Gastrocnemius medialis (tissue), 4 donors: Measurements from ENCODE around the gene BCL2L12. TPM values are rescaled to one million over a fixed set of nuclear protein-coding genes. Genes with fewer than 3 reads are reported as not detected.

Experiments used
- ATAC-seq, 2 donors: fragments of 150-250 bp; one replicate each; pipeline ENCODE4 v1.9.1; 2016
- DNase-seq, 2 donors: peaks; one replicate each; pipeline ENCODE4 v3.0.0-alpha.2; 2019
- H3K27ac ChIP-seq, 4 donors: fragments of 200-600 bp; sonication (generic); 1 replicate in 1 of 4; 2 replicates in 3 of 4; pipeline ENCODE4 v1.5.1; 2016 to 2018; ENCODE audit warnings: mild to moderate bottlenecking in 2 of 4, moderate library complexity in 1 of 4
- H3K27me3 ChIP-seq, 3 donors: fragments of 200-600 bp; sonication (generic) in 2 of 3; 1 replicate in 1 of 3; 2 replicates in 2 of 3; pipeline versions ENCODE4 v1.5.1 to v1.6.0; 2016 to 2019; ENCODE audit warnings: mild to moderate bottlenecking in 1 of 3, moderate library complexity in 1 of 3
- H3K36me3 ChIP-seq, 2 donors: fragments of 200-600 bp; sonication (generic) in 1 of 2; one replicate each; pipeline ENCODE4 v1.5.1; 2017 to 2018
- H3K4me1 ChIP-seq, 2 donors: fragments of 200-600 bp; sonication (generic) in 1 of 2; one replicate each; pipeline ENCODE4 v1.5.1; 2016 to 2017; ENCODE audit warnings: mild to moderate bottlenecking in 2 of 2
- H3K4me3 ChIP-seq, 4 donors: fragments of 200-600 bp; sonication (generic) in 3 of 4; 1 replicate in 1 of 4; 2 replicates in 3 of 4; pipeline ENCODE4 v1.5.1; 2016 to 2019; ENCODE audit warnings: mild to moderate bottlenecking in 2 of 4
- H3K9me3 ChIP-seq, 3 donors: fragments of 200-600 bp; sonication (generic) in 2 of 3; 1 replicate in 1 of 3; 2 replicates in 2 of 3; pipeline ENCODE4 v1.5.1; 2016 to 2019
- POLR2A ChIP-seq, 2 donors: fragments of 450-650 bp; IDR thresholded peaks; one replicate each; pipeline ENCODE4 v1.6.1; 2017; ENCODE audit warnings: antibody characterized with exemption in 2 of 2, mild to moderate bottlenecking in 2 of 2, moderate library complexity in 2 of 2
- in situ Hi-C, 4 donors: fragments of 200-750 bp; cut with MboI; loops; one replicate each; pipeline versions ENCODE4 v1.15.0 to v1.8.0; 2017; ENCODE audit warnings: low sequenced_read_pairs in 4 of 4
- intact Hi-C: fragments of 100-400 bp; cut with DNase I; formaldehyde crosslinking; loops from one replicate; pipeline ENCODE4 v1.15.1; 2023; ENCODE audit warnings: low total_unique reads
- total RNA-seq, 4 donors: library from RNA; depleted of rRNA; stranded (reverse); fragments of >200 nt; gene quantifications; one replicate each; pipeline versions ENCODE4 v1.1.0 to v1.2.3, GENCODE V29; 2016
- TF ChIP-seq, protein P1 (sequence below), 5 experiments: fragments of 450-650 bp in 3 of 5; fragments of 200-600 bp in 2 of 5; sonication (generic) in 2 of 5; IDR thresholded peaks in 4 of 5; conservative IDR thresholded peaks in 1 of 5; 1 replicate in 4 of 5; 2 replicates in 1 of 5; pipeline ENCODE4 v1.5.1; 2016 to 2019; ENCODE audit warnings: antibody characterized with exemption in 5 of 5, mild to moderate bottlenecking in 3 of 5, moderate library complexity in 3 of 5

The BCL2L12 gene
- total RNA-seq, 4 donors from 2014 or later: 10.7 to 12.9 (median 11.8) TPM

DNA sequence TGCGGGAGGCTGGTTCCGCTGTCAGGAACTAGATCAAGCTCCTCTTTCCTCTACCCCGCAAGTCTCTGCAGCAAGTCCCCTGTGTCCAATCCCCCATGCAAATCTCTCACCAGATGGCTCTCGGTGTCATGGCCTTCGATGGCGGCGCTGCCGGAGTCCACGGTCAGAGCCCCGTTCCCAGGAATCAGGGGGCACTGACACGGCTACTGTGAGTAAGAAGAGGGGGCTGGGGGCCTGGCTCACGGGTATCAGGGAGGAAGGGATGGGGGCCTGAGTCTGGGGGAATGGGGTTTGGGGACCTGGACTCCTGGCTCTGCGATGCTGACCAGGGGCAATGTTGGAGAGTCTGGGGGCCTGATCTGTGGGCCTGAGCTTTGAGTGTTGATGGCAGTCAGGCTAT is 19.7 kb upstream of the BCL2L12 start:
- peaks cover 0 to 49% of the 10 kb centered on the region in 2 donors for H3K36me3 ChIP-seq
- TF ChIP-seq, protein P1, sequence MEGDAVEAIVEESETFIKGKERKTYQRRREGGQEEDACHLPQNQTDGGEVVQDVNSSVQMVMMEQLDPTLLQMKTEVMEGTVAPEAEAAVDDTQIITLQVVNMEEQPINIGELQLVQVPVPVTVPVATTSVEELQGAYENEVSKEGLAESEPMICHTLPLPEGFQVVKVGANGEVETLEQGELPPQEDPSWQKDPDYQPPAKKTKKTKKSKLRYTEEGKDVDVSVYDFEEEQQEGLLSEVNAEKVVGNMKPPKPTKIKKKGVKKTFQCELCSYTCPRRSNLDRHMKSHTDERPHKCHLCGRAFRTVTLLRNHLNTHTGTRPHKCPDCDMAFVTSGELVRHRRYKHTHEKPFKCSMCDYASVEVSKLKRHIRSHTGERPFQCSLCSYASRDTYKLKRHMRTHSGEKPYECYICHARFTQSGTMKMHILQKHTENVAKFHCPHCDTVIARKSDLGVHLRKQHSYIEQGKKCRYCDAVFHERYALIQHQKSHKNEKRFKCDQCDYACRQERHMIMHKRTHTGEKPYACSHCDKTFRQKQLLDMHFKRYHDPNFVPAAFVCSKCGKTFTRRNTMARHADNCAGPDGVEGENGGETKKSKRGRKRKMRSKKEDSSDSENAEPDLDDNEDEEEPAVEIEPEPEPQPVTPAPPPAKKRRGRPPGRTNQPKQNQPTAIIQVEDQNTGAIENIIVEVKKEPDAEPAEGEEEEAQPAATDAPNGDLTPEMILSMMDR (IDR thresholded peaks at IDR 0.05 in 4 of 5, conservative IDR thresholded peaks at IDR 0.05 in 1 of 5): no peak
- TF ChIP-seq POLR2A (IDR thresholded peaks at IDR 0.05): no peak
- ATAC-seq: no peak
- H3K4me1 ChIP-seq: peaks cover 23% of the 10 kb centered on the region in 2 donors
- no peak overlapping the region for H3K27ac ChIP-seq
- in situ Hi-C loops: no loop called here
- intact Hi-C loops: no loop called here
- DNase-seq: no peak
- H3K27me3 ChIP-seq: no peaks in the 10 kb centered on the region
- no peaks in the 10 kb centered on the region for H3K9me3 ChIP-seq
- H3K4me3 ChIP-seq: no peak overlapping the region

DNA sequence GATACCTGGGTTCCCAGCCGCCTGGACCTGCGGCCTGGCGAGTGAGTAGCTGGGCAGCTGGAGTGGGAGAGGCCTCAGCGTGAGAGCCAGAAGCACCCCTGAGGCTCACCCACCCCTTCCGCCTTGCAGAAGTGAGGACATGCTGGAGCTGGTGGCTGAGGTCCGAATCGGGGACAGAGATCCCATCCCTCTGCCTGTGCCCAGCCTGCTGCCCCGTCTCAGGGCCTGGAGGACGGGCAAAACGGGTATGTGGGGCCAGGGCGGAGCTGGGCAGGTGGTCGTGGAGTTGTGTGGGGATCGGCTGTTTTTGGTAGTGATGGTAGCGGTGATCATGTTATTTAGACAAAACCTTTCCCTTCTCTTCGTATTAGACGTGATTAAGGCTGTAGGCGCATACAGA is 19.1 kb upstream of the BCL2L12 start:
- in situ Hi-C loops: no loop called here
- Histone ChIP-seq H3K27ac (no peak overlapping the region), H3K36me3 (peaks cover 0 to 52% of the 10 kb centered on the region in 2 donors), H3K4me1 (peaks cover 20 to 23% of the 10 kb centered on the region in 2 donors), H3K4me3 (no peak overlapping the region), H3K27me3 (no peaks in the 10 kb centered on the region), H3K9me3 (no peaks in the 10 kb centered on the region)
- no peak for ATAC-seq
- intact Hi-C loops: no loop called here
- DNase-seq: no peak
- TF ChIP-seq, protein P1 (IDR thresholded peaks at IDR 0.05 in 4 of 5, conservative IDR thresholded peaks at IDR 0.05 in 1 of 5): no peak
- no peak for TF ChIP-seq POLR2A (IDR thresholded peaks at IDR 0.05)

DNA sequence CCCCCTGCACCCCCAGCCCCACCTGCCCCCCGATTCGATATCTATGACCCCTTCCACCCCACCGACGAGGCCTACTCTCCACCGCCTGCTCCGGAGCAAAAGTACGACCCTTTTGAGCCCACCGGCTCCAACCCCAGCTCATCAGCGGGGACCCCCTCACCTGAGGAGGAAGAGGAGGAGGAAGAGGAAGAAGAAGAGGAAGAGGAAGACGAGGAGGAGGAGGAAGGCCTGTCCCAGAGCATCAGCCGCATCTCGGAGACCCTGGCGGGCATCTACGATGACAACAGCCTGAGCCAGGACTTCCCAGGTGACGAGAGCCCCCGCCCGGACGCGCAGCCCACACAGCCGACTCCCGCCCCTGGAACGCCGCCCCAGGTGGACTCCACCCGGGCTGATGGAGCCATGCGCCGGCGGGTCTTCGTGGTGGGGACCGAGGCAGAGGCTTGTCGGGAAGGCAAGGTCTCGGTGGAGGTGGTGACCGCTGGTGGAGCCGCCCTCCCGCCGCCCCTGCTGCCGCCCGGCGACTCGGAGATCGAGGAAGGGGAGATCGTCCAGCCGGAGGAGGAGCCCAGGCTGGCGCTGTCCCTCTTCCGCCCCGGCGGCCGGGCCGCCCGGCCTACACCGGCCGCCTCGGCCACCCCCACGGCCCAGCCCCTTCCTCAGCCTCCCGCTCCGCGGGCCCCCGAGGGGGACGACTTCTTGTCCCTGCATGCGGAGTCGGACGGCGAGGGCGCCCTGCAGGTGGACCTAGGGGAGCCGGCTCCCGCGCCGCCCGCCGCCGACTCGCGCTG is 14.5 kb upstream of the BCL2L12 start:
- intact Hi-C loops (no loop called here), in situ Hi-C loops (no loop called here)
- Histone ChIP-seq H3K9me3 (no peaks in the 10 kb centered on the region), H3K4me3 (no peak overlapping the region), H3K36me3 (peaks cover 0 to 84% of the 10 kb centered on the region in 2 donors), H3K4me1 (no peaks in the 10 kb centered on the region), H3K27ac (no peak overlapping the region), H3K27me3 (no peaks in the 10 kb centered on the region)
- DNase-seq (no peak), ATAC-seq (no peak)
- TF ChIP-seq, protein P1 (IDR thresholded peaks at IDR 0.05 in 4 of 5, conservative IDR thresholded peaks at IDR 0.05 in 1 of 5): no peak
- no peak for TF ChIP-seq POLR2A (IDR thresholded peaks at IDR 0.05)

DNA sequence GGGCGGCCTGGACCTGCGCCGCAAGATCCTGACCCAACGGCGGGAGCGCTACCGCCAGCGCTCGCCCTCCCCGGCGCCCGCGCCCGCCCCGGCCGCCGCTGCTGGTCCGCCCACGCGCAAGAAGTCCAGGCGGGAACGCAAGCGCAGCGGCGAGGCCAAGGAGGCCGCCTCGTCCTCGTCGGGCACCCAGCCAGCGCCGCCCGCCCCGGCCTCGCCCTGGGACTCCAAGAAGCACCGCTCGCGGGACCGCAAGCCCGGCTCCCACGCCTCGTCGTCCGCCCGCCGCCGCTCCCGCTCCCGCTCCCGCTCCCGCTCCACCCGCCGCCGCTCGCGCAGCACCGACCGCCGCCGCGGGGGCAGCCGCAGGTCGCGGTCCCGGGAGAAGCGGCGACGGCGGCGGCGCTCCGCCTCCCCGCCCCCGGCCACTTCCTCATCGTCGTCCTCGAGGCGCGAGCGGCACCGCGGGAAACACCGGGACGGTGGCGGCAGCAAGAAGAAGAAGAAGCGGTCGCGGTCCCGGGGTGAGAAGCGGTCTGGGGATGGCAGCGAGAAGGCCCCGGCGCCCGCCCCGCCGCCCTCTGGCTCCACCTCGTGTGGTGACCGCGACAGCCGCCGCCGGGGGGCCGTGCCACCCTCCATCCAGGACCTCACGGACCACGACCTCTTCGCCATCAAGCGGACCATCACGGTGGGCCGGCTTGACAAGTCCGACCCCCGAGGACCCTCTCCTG is 13.7 kb upstream of the BCL2L12 start:
- Histone ChIP-seq H3K4me1 (no peaks in the 10 kb centered on the region), H3K36me3 (peaks cover 0 to 84% of the 10 kb centered on the region in 2 donors), H3K4me3 (no peak overlapping the region), H3K27me3 (no peaks in the 10 kb centered on the region), H3K9me3 (no peaks in the 10 kb centered on the region), H3K27ac (no peak overlapping the region)
- DNase-seq (no peak), ATAC-seq (no peak)
- in situ Hi-C loops (no loop called here), intact Hi-C loops (no loop called here)
- TF ChIP-seq POLR2A (IDR thresholded peaks at IDR 0.05): no peak
- TF ChIP-seq, protein P1 (IDR thresholded peaks at IDR 0.05 in 4 of 5, conservative IDR thresholded peaks at IDR 0.05 in 1 of 5): no peak
